ENCODE measurements around the gene GLIPR2.
A peak's percentile ranks its signal among the peaks of the same experiment; 100 is the strongest.
"Not testable (repeated sequence)": the region's sequence is repeated elsewhere in the genome, so short reads cannot be mapped to it uniquely, and the experiment has no call there.

The GLIPR2 gene

GRCh38 chr9:36136272-36136893 is at the start of gene GLIPR2:
Gene GLIPR2 (plus strand): TSS chr9:36136733. CDS start chr9:36136779, 46 bp downstream.
- peak; percentile 66 to 70 for DNase-seq

GRCh38 chr9:36087054-36087453 is 49.5 kb upstream of the GLIPR2 start:
- DNase-seq, result not testable (repeated sequence)

- no peak for DNase-seq
Observed at GRCh38 chr9:36088020-36088419, 48.5 kb upstream of the GLIPR2 start.

GRCh38 chr9:36091026-36091953 is 45.2 kb upstream of the GLIPR2 start:
- no peak for DNase-seq

- no peak for DNase-seq
Observed at GRCh38 chr9:36092014-36092413, 44.5 kb upstream of the GLIPR2 start.

- no peak for DNase-seq
Observed at GRCh38 chr9:36092509-36093215, 43.9 kb upstream of the GLIPR2 start.

GRCh38 chr9:36093384-36093783 is 43.1 kb upstream of the GLIPR2 start:
- peak in 1 of 2 experiments; percentile 4 for DNase-seq

- DNase-seq, result no peak
Observed at GRCh38 chr9:36099718-36100117, 36.8 kb upstream of the GLIPR2 start.

- DNase-seq, result no peak
Observed at GRCh38 chr9:36100532-36100931, 36.0 kb upstream of the GLIPR2 start.

- no peak for DNase-seq
Observed at GRCh38 chr9:36101916-36102741, 34.4 kb upstream of the GLIPR2 start.

GRCh38 chr9:36102742-36103495 is 33.6 kb upstream of the GLIPR2 start:
- DNase-seq, result peak; percentile 84 to 90

- no peak for DNase-seq
Observed at GRCh38 chr9:36109071-36109470, 27.5 kb upstream of the GLIPR2 start.

GRCh38 chr9:36110434-36110833 is 26.1 kb upstream of the GLIPR2 start:
- peak in 1 of 2 experiments; percentile 5 for DNase-seq

GRCh38 chr9:36112516-36112915 is 24.0 kb upstream of the GLIPR2 start:
- no peak for DNase-seq

GRCh38 chr9:36113999-36114398 is 22.5 kb upstream of the GLIPR2 start:
- no peak for DNase-seq

GRCh38 chr9:36116593-36116992 is 19.9 kb upstream of the GLIPR2 start:
- no peak for DNase-seq

- no peak for DNase-seq
Observed at GRCh38 chr9:36118201-36118600, 18.3 kb upstream of the GLIPR2 start.

GRCh38 chr9:36118706-36119105 is 17.8 kb upstream of the GLIPR2 start:
- no peak for DNase-seq

GRCh38 chr9:36119476-36119875 is 17.1 kb upstream of the GLIPR2 start:
- DNase-seq, result no peak

GRCh38 chr9:36120705-36121104 is 15.8 kb upstream of the GLIPR2 start:
- DNase-seq, result no peak

GRCh38 chr9:36121971-36122370 is 14.6 kb upstream of the GLIPR2 start:
- no peak for DNase-seq

- DNase-seq, result peak; percentile 73 to 79
Observed at GRCh38 chr9:36123515-36123914, 13.0 kb upstream of the GLIPR2 start.
